Keratinocyte (primary cell): Measurements from ENCODE around the gene COPZ2.
"Not testable (repeated sequence)": the region's sequence is repeated elsewhere in the genome, so short reads cannot be mapped to it uniquely, and the experiment has no call there.

Experiments
- EZH2 ChIP-seq: IDR thresholded peaks from one replicate; pipeline ENCODE4 v1.6.1; 2012; ENCODE audit warnings: inconsistent platforms, mild to moderate bottlenecking, low read length, moderate library complexity
- TF ChIP-seq, protein P1 (sequence below), 3 experiments: IDR thresholded peaks in 1 of 3; conservative IDR thresholded peaks in 1 of 3; optimal IDR thresholded peaks in 1 of 3; 2 replicates in 2 of 3; 3 replicates in 1 of 3; pipeline versions ENCODE3 to v1.5.1; 2011; ENCODE audit warnings: low read length in 3 of 3, mild to moderate bottlenecking in 3 of 3, moderate library complexity in 2 of 3, control low read depth in 1 of 3, inconsistent platforms in 1 of 3; ENCODE audit not compliant: insufficient read depth in 2 of 3; ENCODE audit errors: extremely low read depth in 1 of 3

DNA sequence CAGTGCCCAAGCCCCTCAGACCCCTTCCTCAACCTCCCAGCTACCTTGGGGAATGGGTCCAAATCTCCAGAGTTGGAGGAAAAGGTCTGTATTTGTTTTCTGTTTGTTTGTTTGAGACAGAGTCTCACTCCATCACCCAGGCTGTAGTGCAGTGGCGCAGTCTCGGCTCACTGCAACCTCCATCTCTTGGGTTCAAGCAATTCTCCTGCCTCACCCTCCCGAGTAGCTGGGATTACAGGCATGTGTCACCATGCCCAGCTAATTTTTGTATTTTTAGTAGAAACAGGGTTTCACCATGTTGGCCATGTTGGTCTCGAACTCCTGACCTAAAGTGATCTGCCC, 19.8 kb downstream of the COPZ2 start:
- not testable (repeated sequence) for TF ChIP-seq EZH2
- TF ChIP-seq, protein P1, sequence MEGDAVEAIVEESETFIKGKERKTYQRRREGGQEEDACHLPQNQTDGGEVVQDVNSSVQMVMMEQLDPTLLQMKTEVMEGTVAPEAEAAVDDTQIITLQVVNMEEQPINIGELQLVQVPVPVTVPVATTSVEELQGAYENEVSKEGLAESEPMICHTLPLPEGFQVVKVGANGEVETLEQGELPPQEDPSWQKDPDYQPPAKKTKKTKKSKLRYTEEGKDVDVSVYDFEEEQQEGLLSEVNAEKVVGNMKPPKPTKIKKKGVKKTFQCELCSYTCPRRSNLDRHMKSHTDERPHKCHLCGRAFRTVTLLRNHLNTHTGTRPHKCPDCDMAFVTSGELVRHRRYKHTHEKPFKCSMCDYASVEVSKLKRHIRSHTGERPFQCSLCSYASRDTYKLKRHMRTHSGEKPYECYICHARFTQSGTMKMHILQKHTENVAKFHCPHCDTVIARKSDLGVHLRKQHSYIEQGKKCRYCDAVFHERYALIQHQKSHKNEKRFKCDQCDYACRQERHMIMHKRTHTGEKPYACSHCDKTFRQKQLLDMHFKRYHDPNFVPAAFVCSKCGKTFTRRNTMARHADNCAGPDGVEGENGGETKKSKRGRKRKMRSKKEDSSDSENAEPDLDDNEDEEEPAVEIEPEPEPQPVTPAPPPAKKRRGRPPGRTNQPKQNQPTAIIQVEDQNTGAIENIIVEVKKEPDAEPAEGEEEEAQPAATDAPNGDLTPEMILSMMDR (optimal IDR thresholded peaks at IDR 0.05 in 1 of 3, IDR thresholded peaks at IDR 0.05 in 1 of 3, conservative IDR thresholded peaks at IDR 0.05 in 1 of 3; ENCODE audit: extremely low read depth in 1 of 3, insufficient read depth in 2 of 3, low read length in 3 of 3): not testable (repeated sequence)
